Measurements from ENCODE around the gene PADI3.

DNA sequence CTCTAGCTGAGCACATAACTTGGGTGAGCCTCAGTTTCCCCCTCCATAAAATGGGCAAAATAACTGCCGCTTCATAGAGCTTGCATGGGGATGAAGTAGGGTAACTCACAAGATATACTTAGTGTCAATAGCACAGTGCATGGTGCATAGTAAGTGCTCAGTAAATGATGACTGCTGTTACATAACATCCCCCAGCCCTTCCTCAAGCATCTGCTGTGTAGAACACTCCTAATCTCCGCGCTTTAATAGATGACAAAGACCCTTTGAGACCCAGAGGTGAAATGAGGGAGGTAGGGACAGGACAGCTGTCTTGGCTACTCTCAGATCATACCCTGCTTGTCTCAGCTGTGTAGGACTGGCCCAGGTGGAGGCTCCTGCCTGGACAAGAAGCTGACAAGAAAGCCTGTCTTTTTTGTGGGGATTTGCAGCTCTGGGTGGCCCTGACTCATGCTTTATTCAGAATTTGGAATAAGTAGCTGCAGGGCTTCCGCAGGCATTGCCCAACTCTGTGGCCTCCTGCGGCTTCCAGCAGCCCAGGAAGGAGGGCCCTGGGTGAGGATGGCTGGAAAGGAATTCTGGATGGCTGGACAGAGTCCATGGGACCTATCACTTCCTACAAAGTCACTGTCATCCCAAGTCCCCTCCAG is 38.4 kb downstream of the PADI3 start:
- TF ChIP-seq, protein P1, sequence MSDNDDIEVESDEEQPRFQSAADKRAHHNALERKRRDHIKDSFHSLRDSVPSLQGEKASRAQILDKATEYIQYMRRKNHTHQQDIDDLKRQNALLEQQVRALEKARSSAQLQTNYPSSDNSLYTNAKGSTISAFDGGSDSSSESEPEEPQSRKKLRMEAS (IDR thresholded peaks at IDR 0.05; ENCODE audit: insufficient read depth, insufficient read length): no peak
- TF ChIP-seq, protein P2, sequence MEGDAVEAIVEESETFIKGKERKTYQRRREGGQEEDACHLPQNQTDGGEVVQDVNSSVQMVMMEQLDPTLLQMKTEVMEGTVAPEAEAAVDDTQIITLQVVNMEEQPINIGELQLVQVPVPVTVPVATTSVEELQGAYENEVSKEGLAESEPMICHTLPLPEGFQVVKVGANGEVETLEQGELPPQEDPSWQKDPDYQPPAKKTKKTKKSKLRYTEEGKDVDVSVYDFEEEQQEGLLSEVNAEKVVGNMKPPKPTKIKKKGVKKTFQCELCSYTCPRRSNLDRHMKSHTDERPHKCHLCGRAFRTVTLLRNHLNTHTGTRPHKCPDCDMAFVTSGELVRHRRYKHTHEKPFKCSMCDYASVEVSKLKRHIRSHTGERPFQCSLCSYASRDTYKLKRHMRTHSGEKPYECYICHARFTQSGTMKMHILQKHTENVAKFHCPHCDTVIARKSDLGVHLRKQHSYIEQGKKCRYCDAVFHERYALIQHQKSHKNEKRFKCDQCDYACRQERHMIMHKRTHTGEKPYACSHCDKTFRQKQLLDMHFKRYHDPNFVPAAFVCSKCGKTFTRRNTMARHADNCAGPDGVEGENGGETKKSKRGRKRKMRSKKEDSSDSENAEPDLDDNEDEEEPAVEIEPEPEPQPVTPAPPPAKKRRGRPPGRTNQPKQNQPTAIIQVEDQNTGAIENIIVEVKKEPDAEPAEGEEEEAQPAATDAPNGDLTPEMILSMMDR (IDR thresholded peaks at IDR 0.05; ENCODE audit: extremely low read depth in 1 of 2, insufficient read depth in 1 of 2, low read depth in 1 of 2, low read length in 2 of 2): no peak

Measured in endothelial cell of umbilical vein (primary cell).